Upper lobe of right lung (tissue), 1 donor: ENCODE data around the gene GABRA4. TPM values are rescaled to one million over a fixed set of nuclear protein-coding genes. Genes with fewer than 3 reads are reported as not detected.

Source experiments
- ATAC-seq: fragments of 200-7000 bp; cut with Tn5 transposase; one replicate; pipeline ENCODE4 v1.9.1; 2020; ENCODE audit warnings: mild to moderate bottlenecking, moderate library complexity
- DNase-seq: peaks from one replicate; pipeline ENCODE4 v3.0.0-alpha.2; 2020
- H3K27ac ChIP-seq: fragments of 200-600 bp; one replicate; pipeline ENCODE4 v1.8.0; 2022
- H3K27me3 ChIP-seq: fragments of 200-600 bp; one replicate; pipeline ENCODE4 v1.8.0; 2022; ENCODE audit warnings: mild to moderate bottlenecking
- H3K36me3 ChIP-seq: fragments of 200-600 bp; one replicate; pipeline ENCODE4 v1.8.0; 2022
- H3K4me1 ChIP-seq: fragments of 200-600 bp; one replicate; pipeline ENCODE4 v1.8.0; 2022
- H3K4me3 ChIP-seq: fragments of 200-600 bp; one replicate; pipeline ENCODE4 v1.8.0; 2022; ENCODE audit warnings: mild to moderate bottlenecking
- H3K9me3 ChIP-seq: fragments of 200-600 bp; one replicate; pipeline ENCODE4 v1.8.0; 2022
- intact Hi-C: fragments of 100-400 bp; cut with DNase I; formaldehyde crosslinking; loops from one replicate; pipeline ENCODE4 v1.11.0; 2022
- total RNA-seq: library from RNA; stranded (reverse); fragmentation: NEBNext Ultra II Directional; extraction: Animal tissue kit (Norgen Biotek cat#: 25700); gene quantifications from one replicate; pipeline ENCODE4 v1.2.1, GENCODE V29; 2021
- TF ChIP-seq, protein P1 (sequence below): fragments of 200-600 bp; IDR thresholded peaks from one replicate; pipeline ENCODE4 v1.8.0; 2022; ENCODE audit warnings: antibody characterized with exemption
- donor health status: DM: no; HTN: yes; CAD: no; lungs with severe emphysema.

Gene GABRA4
- total RNA-seq, 1 donor from 2014 or later, result not detected

- H3K4me3 ChIP-seq, result no peak overlapping the region
- TF ChIP-seq, protein P1, sequence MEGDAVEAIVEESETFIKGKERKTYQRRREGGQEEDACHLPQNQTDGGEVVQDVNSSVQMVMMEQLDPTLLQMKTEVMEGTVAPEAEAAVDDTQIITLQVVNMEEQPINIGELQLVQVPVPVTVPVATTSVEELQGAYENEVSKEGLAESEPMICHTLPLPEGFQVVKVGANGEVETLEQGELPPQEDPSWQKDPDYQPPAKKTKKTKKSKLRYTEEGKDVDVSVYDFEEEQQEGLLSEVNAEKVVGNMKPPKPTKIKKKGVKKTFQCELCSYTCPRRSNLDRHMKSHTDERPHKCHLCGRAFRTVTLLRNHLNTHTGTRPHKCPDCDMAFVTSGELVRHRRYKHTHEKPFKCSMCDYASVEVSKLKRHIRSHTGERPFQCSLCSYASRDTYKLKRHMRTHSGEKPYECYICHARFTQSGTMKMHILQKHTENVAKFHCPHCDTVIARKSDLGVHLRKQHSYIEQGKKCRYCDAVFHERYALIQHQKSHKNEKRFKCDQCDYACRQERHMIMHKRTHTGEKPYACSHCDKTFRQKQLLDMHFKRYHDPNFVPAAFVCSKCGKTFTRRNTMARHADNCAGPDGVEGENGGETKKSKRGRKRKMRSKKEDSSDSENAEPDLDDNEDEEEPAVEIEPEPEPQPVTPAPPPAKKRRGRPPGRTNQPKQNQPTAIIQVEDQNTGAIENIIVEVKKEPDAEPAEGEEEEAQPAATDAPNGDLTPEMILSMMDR, result no peak
- no peaks in the 10 kb centered on the region for H3K27me3 ChIP-seq
- H3K9me3 ChIP-seq, result no peaks in the 10 kb centered on the region
- DNase-seq, result no peak
- no peaks in the 10 kb centered on the region for H3K36me3 ChIP-seq
- no peaks in the 10 kb centered on the region for H3K4me1 ChIP-seq
- no peak for ATAC-seq
- intact Hi-C loops, result no loop called here
- no peak overlapping the region for H3K27ac ChIP-seq
Observed at GRCh38 chr4:46937493-46937892, 55.9 kb downstream of the GABRA4 start.

DNA sequence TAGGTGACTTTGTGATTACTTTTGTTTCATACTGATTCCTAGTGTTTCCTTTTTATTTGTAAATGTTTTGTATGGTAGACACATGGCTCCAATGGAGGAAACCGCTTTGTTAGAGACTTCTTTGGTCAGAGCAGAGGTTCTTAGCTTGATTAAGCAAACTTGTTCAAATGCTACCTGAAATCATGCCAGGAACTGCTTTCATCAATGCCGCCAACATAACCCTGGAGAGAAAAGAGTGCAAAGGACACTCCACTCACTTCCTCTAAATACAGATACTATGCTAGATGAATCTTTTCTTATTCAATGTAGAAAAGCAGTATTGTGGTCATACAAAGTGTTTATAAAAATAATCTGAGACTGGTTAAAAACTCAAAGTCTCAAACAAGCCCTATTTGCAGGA is 58.7 kb downstream of the GABRA4 start:
- no peak overlapping the region for H3K4me3 ChIP-seq
- TF ChIP-seq, protein P1, result no peak
- peaks cover 1% of the 10 kb centered on the region for H3K27me3 ChIP-seq
- intact Hi-C loops, result no loop called here
- no peak overlapping the region for H3K27ac ChIP-seq
- H3K9me3 ChIP-seq, result no peaks in the 10 kb centered on the region
- ATAC-seq, result no peak
- no peaks in the 10 kb centered on the region for H3K4me1 ChIP-seq
- no peak for DNase-seq
- H3K36me3 ChIP-seq, result no peaks in the 10 kb centered on the region

GRCh38 chr4:46933686-46934085 is 59.7 kb downstream of the GABRA4 start:
- TF ChIP-seq, protein P1, result no peak
- DNase-seq, result no peak
- no peak for ATAC-seq
- Histone ChIP-seq H3K27ac (no peak overlapping the region), H3K4me1 (no peaks in the 10 kb centered on the region), H3K36me3 (no peaks in the 10 kb centered on the region), H3K4me3 (no peak overlapping the region), H3K9me3 (no peaks in the 10 kb centered on the region), H3K27me3 (peaks cover 6% of the 10 kb centered on the region)
- intact Hi-C loops, result no loop called here

DNA sequence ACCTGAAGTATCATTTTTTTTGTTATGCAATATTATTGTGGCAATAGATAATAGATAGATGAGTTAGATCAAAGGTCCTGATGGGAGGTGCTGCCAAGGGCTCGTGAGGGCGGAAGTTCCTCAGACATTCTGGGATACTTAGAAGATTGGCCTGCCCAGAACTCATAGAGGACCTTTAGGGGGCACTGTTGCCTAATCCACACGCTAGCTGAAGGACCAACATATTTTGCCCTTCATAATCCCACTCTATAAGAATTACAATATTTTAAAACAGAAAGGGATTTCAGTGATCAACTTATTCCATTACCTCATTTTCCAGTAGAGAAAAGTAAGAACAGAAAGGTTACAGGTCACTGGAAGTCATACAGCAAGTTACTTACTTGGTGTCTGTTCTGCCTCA is 61.4 kb downstream of the GABRA4 start:
- DNase-seq (no peak), ATAC-seq (peak; percentile 79)
- intact Hi-C loops, result no loop called here
- H3K27ac ChIP-seq, result no peak overlapping the region
- H3K27me3 ChIP-seq, result peaks cover 6% of the 10 kb centered on the region
- no peaks in the 10 kb centered on the region for H3K4me1 ChIP-seq
- no peaks in the 10 kb centered on the region for H3K9me3 ChIP-seq
- no peaks in the 10 kb centered on the region for H3K36me3 ChIP-seq
- TF ChIP-seq, protein P1, result peak; percentile 42
- H3K4me3 ChIP-seq, result no peak overlapping the region

DNA sequence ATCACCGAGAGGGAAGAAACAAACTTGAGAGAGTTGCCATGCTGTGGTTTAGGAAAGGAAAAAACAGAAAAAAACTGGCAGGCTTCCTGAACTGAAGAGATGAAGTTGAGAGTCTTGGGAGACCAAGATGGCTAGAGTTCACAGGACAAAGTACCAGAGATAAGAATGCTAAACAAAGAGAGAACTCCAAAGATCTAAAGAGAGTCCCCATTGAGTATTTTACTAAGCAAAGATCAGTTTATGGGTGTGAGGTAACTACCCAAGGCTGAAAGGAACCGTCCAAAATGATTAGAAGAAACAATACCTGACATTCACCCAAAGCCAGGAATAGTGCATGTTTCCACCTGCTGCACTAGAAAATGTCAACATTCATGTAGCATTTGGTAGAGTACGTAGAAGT is 62.5 kb downstream of the GABRA4 start:
- TF ChIP-seq, protein P1, result no peak
- Histone ChIP-seq H3K27me3 (peaks cover 6% of the 10 kb centered on the region), H3K4me3 (no peak overlapping the region), H3K27ac (no peak overlapping the region), H3K36me3 (no peaks in the 10 kb centered on the region), H3K4me1 (no peaks in the 10 kb centered on the region), H3K9me3 (no peaks in the 10 kb centered on the region)
- ATAC-seq (no peak), DNase-seq (no peak)
- intact Hi-C loops, result no loop called here

DNA sequence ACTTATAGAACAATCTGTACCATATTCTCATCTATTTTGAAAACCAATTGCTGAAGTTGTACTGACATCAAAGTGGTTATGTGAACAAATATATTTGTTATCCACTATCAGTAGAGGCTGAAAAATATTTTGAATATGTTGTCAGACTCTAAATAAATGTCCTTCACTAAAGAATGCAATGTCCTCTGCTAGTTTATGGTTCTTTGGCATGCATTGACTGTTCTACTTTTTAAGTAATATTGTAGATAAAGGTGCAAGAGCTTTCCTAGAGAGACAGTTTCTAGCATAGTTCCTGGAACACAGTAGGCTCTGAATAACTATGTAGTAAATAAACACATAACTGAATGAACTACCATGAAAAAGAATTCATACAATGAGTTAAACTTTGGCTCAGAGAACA is 66.2 kb downstream of the GABRA4 start:
- no peaks in the 10 kb centered on the region for H3K36me3 ChIP-seq
- H3K9me3 ChIP-seq, result no peaks in the 10 kb centered on the region
- no peaks in the 10 kb centered on the region for H3K4me1 ChIP-seq
- H3K4me3 ChIP-seq, result no peak overlapping the region
- H3K27me3 ChIP-seq, result peaks cover 6% of the 10 kb centered on the region
- no peak overlapping the region for H3K27ac ChIP-seq
- DNase-seq (no peak), ATAC-seq (no peak)
- TF ChIP-seq, protein P1, result no peak
- intact Hi-C loops, result no loop called here
